Endothelial cell of umbilical vein (primary cell): ENCODE results near the gene NDST3. TPM values are rescaled to one million over a fixed set of nuclear protein-coding genes. Genes with fewer than 3 reads are reported as not detected.

Experiments
- BruUV-seq: library from RNA; stranded (reverse); fragments of 400-500 nt; replicated peaks from 2 replicates; lab custom pipeline; 2021; lab: Mats Ljungman, UMichigan
- CTCF ChIA-PET: fragments of 300-600, 350-600 bp; sonication (Branson Sonifier 250); formaldehyde crosslinking; loops from one replicate; lab custom pipeline; 2021; ENCODE audit warnings: antibody characterized with exemption, inconsistent platforms; lab: Charles Lee
- POLR2A ChIA-PET: fragments of 300-600, 350-600 bp; sonication (Branson Sonifier 250); formaldehyde crosslinking; loops from one replicate; lab custom pipeline; 2021; ENCODE audit warnings: antibody characterized with exemption, inconsistent platforms; lab: Charles Lee
- DNase-seq: peaks from one replicate; pipeline ENCODE4 v3.0.0-alpha.2; 2011; ENCODE audit warnings: low read depth, low spot score
- FAIRE-seq: peaks from 2 replicates; lab custom pipeline; 2011; peaks lifted over from hg19 to GRCh38; lab: Jason Lieb, UNC
- H2AFZ ChIP-seq: 2 replicates; pipeline ENCODE4 v1.6.0; 2012; ENCODE audit warnings: low read depth, low read length, control low read depth, inconsistent platforms
- H3K27ac ChIP-seq: 2 replicates; pipeline ENCODE4 v1.5.1; 2011; ENCODE audit warnings: low read depth, mild to moderate bottlenecking, control low read depth, low read length, moderate library complexity; ENCODE audit not compliant: insufficient read depth
- H3K27me3 ChIP-seq, 2 experiments: 2 replicates each; pipeline versions ENCODE4 v1.6.0 to v1.6.1; 2011; ENCODE audit warnings: low read length in 2 of 2, mixed read lengths in 1 of 2; ENCODE audit not compliant: control insufficient read depth in 2 of 2, insufficient read depth in 2 of 2
- H3K36me3 ChIP-seq, 2 experiments: 2 replicates in 1 of 2; 3 replicates in 1 of 2; pipeline ENCODE4 v1.5.1; 2011; ENCODE audit warnings: low read length in 2 of 2, mild to moderate bottlenecking in 1 of 2, moderate library complexity in 1 of 2; ENCODE audit not compliant: control insufficient read depth in 2 of 2, insufficient read depth in 2 of 2; ENCODE audit errors: extremely low read depth in 1 of 2
- H3K4me1 ChIP-seq: 3 replicates; pipeline ENCODE4 v1.5.1; 2011; ENCODE audit warnings: mild to moderate bottlenecking, low read length; ENCODE audit not compliant: control insufficient read depth, insufficient read depth; ENCODE audit errors: extremely low read depth
- H3K4me2 ChIP-seq: 2 replicates; pipeline ENCODE4 v1.6.1; 2011; ENCODE audit warnings: low read length, control low read depth, mixed read lengths; ENCODE audit not compliant: insufficient read depth
- H3K4me3 ChIP-seq, 3 experiments: fragments of 200-600 bp in 1 of 3; sonication (generic), shearing (Covaris generic) in 1 of 3; replicated peaks in 1 of 3; 2 replicates each; pipeline ENCODE4 v1.5.1; 2011 to 2016; ENCODE audit warnings: control low read depth in 3 of 3, low read length in 3 of 3, mild to moderate bottlenecking in 2 of 3, inconsistent platforms in 1 of 3, low read depth in 1 of 3, moderate library complexity in 1 of 3; ENCODE audit not compliant: insufficient read depth in 1 of 3
- H3K79me2 ChIP-seq: 2 replicates; pipeline ENCODE4 v1.6.0; 2012; ENCODE audit warnings: low read length, inconsistent platforms; ENCODE audit not compliant: control insufficient read depth, insufficient read depth
- H3K9ac ChIP-seq: replicated peaks from 2 replicates; pipeline ENCODE3; 2011; ENCODE audit warnings: low read length, control low read depth; ENCODE audit not compliant: insufficient read depth; ENCODE audit errors: extremely low read depth
- H3K9me1 ChIP-seq: replicated peaks from 3 replicates; pipeline ENCODE4 v1.6.0; 2011; ENCODE audit warnings: mild to moderate bottlenecking, low read length; ENCODE audit not compliant: control insufficient read depth, insufficient read depth; ENCODE audit errors: extremely low read depth
- H3K9me3 ChIP-seq: replicated peaks from 2 replicates; pipeline ENCODE4 v1.5.1; 2012; ENCODE audit warnings: low read length, inconsistent platforms; ENCODE audit not compliant: control insufficient read depth, insufficient read depth
- H4K20me1 ChIP-seq: replicated peaks from 2 replicates; pipeline ENCODE3; 2011; ENCODE audit warnings: mild to moderate bottlenecking, low read length; ENCODE audit not compliant: control insufficient read depth, insufficient read depth; ENCODE audit errors: extremely low read depth
- EZH2 ChIP-seq: IDR thresholded peaks from 2 replicates; pipeline ENCODE4 v1.6.1; 2012; ENCODE audit warnings: borderline replicate concordance, low read depth, mild to moderate bottlenecking, moderate library complexity, low read length, inconsistent platforms; ENCODE audit not compliant: severe bottlenecking
- FOS ChIP-seq: IDR thresholded peaks from 2 replicates; pipeline ENCODE4 v1.6.1; 2011; ENCODE audit warnings: mild to moderate bottlenecking, low read length, moderate library complexity, borderline replicate concordance; ENCODE audit not compliant: insufficient read depth
- GATA2 ChIP-seq: IDR thresholded peaks from 2 replicates; pipeline ENCODE4 v1.7.0; 2011; ENCODE audit warnings: low read depth, mild to moderate bottlenecking, moderate library complexity, mixed read lengths, low read length; ENCODE audit not compliant: insufficient read length, insufficient read depth
- JUN ChIP-seq: IDR thresholded peaks from 2 replicates; pipeline ENCODE4 v1.6.1; 2011; ENCODE audit warnings: borderline replicate concordance, low read depth; ENCODE audit not compliant: insufficient read length, insufficient read depth
- MAX ChIP-seq: IDR thresholded peaks from 2 replicates; pipeline ENCODE4 v1.6.1; 2011; ENCODE audit not compliant: insufficient read depth, insufficient read length
- MYC ChIP-seq: IDR thresholded peaks from one replicate; pipeline ENCODE4 v1.6.1; 2011; ENCODE audit warnings: mild to moderate bottlenecking, low read depth, low read length
- POLR2A ChIP-seq: IDR thresholded peaks from 2 replicates; pipeline ENCODE4 v1.6.1; 2012; ENCODE audit warnings: low read depth, mild to moderate bottlenecking, control low read depth, low read length
- POLR2AphosphoS5 ChIP-seq: IDR thresholded peaks from 2 replicates; pipeline ENCODE4 v1.6.1; 2012; ENCODE audit warnings: low read depth, mild to moderate bottlenecking, control low read depth, low read length, moderate library complexity; ENCODE audit not compliant: insufficient read depth
- dilution Hi-C: fragments of 300-500 bp; cut with MboI; formaldehyde crosslinking; loops from one replicate; pipeline ENCODE4 v1.15.0; 2019; ENCODE audit warnings: low sequenced_read_pairs; ENCODE audit not compliant: extremely low pct_ligation_motif_present
- intact Hi-C: fragments of 100-400 bp; cut with micrococcal nuclease; formaldehyde crosslinking; loops from one replicate; pipeline ENCODE4 v1.10.0; 2022
- polyA plus RNA-seq, 4 experiments: library from polyadenylated mRNA; depleted of rRNA in 3 of 4; stranded (reverse) in 3 of 4; unstranded in 1 of 4; fragments of >200 nt; gene quantifications; 2 replicates each; pipeline versions ENCODE4 v1.2.1 to v1.2.3, GENCODE V29; 2011 to 2012; ENCODE audit warnings: missing spikeins in 1 of 4
- total RNA-seq: library from RNA; stranded (reverse); gene quantifications from 2 replicates; pipeline ENCODE4 v1.2.3, GENCODE V29; 2021
- TF ChIP-seq, protein P1 (sequence below), 2 donors: IDR thresholded peaks; 1 replicate in 1 of 2; 2 replicates in 1 of 2; pipeline ENCODE4 v1.5.1; 2011; ENCODE audit warnings: low read length in 2 of 2, mild to moderate bottlenecking in 2 of 2, moderate library complexity in 2 of 2, control low read depth in 1 of 2, inconsistent platforms in 1 of 2, low read depth in 1 of 2; ENCODE audit not compliant: insufficient read depth in 1 of 2; ENCODE audit errors: extremely low read depth in 1 of 2

Gene NDST3
- total and polyA plus RNA-seq, 2 donors (not counting 3 experiments of a cell fraction or from before 2014, with no cell fraction given) = 0.04 TPM; not detected in 1

GRCh38 chr4:118289794-118290193 lies 255.5 kb downstream of the NDST3 start:
- no peak overlapping the region for H2AFZ ChIP-seq

More at GRCh38 chr4:118289794-118290193, 255.5 kb downstream of the NDST3 start:
- intact Hi-C loops = no loop called here
- Histone ChIP-seq H3K27me3 (no peaks in the 10 kb centered on the region), H3K27ac (no peak overlapping the region), H3K9me1 (no peaks in the 10 kb centered on the region), H3K4me1 (no peaks in the 10 kb centered on the region), H3K4me2 (no peak overlapping the region), H3K79me2 (no peaks in the 10 kb centered on the region), H3K36me3 (no peaks in the 10 kb centered on the region), H3K9ac (no peak overlapping the region), H3K9me3 (no peaks in the 10 kb centered on the region), H3K4me3 (no peak overlapping the region), H4K20me1 (no peaks in the 10 kb centered on the region)
- BruUV-seq = no TSS peak
- dilution Hi-C loops = no loop called here
- DNase-seq (no peak), FAIRE-seq (no peak)
- TF ChIP-seq MAX (no peak), GATA2 (no peak), POLR2A (no peak), FOS (no peak), POLR2AphosphoS5 (no peak), EZH2 (no peak), JUN (no peak), MYC (no peak)
- TF ChIP-seq, protein P1, sequence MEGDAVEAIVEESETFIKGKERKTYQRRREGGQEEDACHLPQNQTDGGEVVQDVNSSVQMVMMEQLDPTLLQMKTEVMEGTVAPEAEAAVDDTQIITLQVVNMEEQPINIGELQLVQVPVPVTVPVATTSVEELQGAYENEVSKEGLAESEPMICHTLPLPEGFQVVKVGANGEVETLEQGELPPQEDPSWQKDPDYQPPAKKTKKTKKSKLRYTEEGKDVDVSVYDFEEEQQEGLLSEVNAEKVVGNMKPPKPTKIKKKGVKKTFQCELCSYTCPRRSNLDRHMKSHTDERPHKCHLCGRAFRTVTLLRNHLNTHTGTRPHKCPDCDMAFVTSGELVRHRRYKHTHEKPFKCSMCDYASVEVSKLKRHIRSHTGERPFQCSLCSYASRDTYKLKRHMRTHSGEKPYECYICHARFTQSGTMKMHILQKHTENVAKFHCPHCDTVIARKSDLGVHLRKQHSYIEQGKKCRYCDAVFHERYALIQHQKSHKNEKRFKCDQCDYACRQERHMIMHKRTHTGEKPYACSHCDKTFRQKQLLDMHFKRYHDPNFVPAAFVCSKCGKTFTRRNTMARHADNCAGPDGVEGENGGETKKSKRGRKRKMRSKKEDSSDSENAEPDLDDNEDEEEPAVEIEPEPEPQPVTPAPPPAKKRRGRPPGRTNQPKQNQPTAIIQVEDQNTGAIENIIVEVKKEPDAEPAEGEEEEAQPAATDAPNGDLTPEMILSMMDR (IDR thresholded peaks at IDR 0.05; ENCODE audit: extremely low read depth in 1 of 2, insufficient read depth in 1 of 2, low read depth in 1 of 2, low read length in 2 of 2) = no peak
- ChIA-PET POLR2A (no interaction called here), CTCF (interaction anchor here (0.7 kb wide), 1 partner anchor 19 kb away, joined by 3 read pairs; no protein-coding TSS in a partner anchor)
